ENCODE data around the gene FRMD4A.

The FRMD4A gene

GRCh38 chr10:13730956-13731355 is 599.8 kb downstream of the FRMD4A start:
- no CpG with 5 or more reads among the region's 7 CpGs for WGBS, 2 donors (ENCODE audit: extremely low coverage in 2 of 2, insufficient read length in 2 of 2, insufficient replicate concordance in 1 of 2)
- no peaks in the 10 kb centered on the region for H3K9me3 ChIP-seq (replicated peaks in 1 of 2; ENCODE audit: control insufficient read depth in 2 of 2, insufficient read depth in 1 of 2, low read depth in 1 of 2, low read length in 2 of 2)
- H4K8ac ChIP-seq (ENCODE audit: low read depth, low read length): no peak overlapping the region
- H2BK120ac ChIP-seq (ENCODE audit: low read depth, low read length): no peak overlapping the region
- no peak overlapping the region for H3K9ac ChIP-seq (ENCODE audit: low read depth, low read length, poor library complexity)
- H3K36me3 ChIP-seq (replicated peaks in 1 of 2; ENCODE audit: control insufficient read depth in 2 of 2, insufficient read depth in 2 of 2, low read length in 2 of 2): peaks cover 12 to 84% of the 10 kb centered on the region in 2 donors
- H3K4me1 ChIP-seq (ENCODE audit: control insufficient read depth in 2 of 2, insufficient read depth in 1 of 2, low read depth in 1 of 2, low read length in 2 of 2): peaks cover 4 to 8% of the 10 kb centered on the region in 2 donors
- H2BK12ac ChIP-seq (ENCODE audit: low read length): no peak overlapping the region
- no peaks in the 10 kb centered on the region for H3K79me1 ChIP-seq (ENCODE audit: low read depth, low read length)
- H3K27ac ChIP-seq (replicated peaks; ENCODE audit: low read length): no peak overlapping the region
- no peaks in the 10 kb centered on the region for H3K27me3 ChIP-seq (ENCODE audit: control insufficient read depth in 3 of 3, insufficient read depth in 3 of 3, low read depth in 1 of 3, low read length in 3 of 3)
- H3K18ac ChIP-seq (ENCODE audit: low read length): no peak overlapping the region
- H2BK5ac ChIP-seq (ENCODE audit: low read length): no peak overlapping the region
- DNase-seq (ENCODE audit: low spot score): no peak
- no peak overlapping the region for H2AFZ ChIP-seq (ENCODE audit: low read length)
- H3K4me2 ChIP-seq (ENCODE audit: insufficient read depth, low read length, poor library complexity, severe bottlenecking): no peak overlapping the region
- no peak overlapping the region for H4K91ac ChIP-seq (ENCODE audit: low read depth, low read length, poor library complexity)
- no peak overlapping the region for H2AK5ac ChIP-seq (ENCODE audit: low read depth, low read length)
- no peak overlapping the region for H2BK15ac ChIP-seq (ENCODE audit: low read length)
- H3K14ac ChIP-seq (ENCODE audit: low read length): no peak overlapping the region
- H3K4me3 ChIP-seq (ENCODE audit: low read length in 2 of 2): no peak overlapping the region
- H3K23ac ChIP-seq (ENCODE audit: low read depth, low read length, poor library complexity): no peak overlapping the region
- H3K4ac ChIP-seq (ENCODE audit: low read length): no peak overlapping the region

GRCh38 chr10:13730306-13730652 is 600.4 kb downstream of the FRMD4A start:
- H3K9ac ChIP-seq (ENCODE audit: low read depth, low read length, poor library complexity): no peak overlapping the region
- no peak overlapping the region for H2AK5ac ChIP-seq (ENCODE audit: low read depth, low read length)
- H3K79me1 ChIP-seq (ENCODE audit: low read depth, low read length): no peaks in the 10 kb centered on the region
- H3K4me1 ChIP-seq (ENCODE audit: control insufficient read depth in 2 of 2, insufficient read depth in 1 of 2, low read depth in 1 of 2, low read length in 2 of 2): peaks cover 4 to 8% of the 10 kb centered on the region in 2 donors
- no peak for DNase-seq (ENCODE audit: low spot score)
- no peak overlapping the region for H3K14ac ChIP-seq (ENCODE audit: low read length)
- H3K4ac ChIP-seq (ENCODE audit: low read length): no peak overlapping the region
- no peak overlapping the region for H2BK15ac ChIP-seq (ENCODE audit: low read length)
- H3K9me3 ChIP-seq (replicated peaks in 1 of 2; ENCODE audit: control insufficient read depth in 2 of 2, insufficient read depth in 1 of 2, low read depth in 1 of 2, low read length in 2 of 2): no peaks in the 10 kb centered on the region
- H4K8ac ChIP-seq (ENCODE audit: low read depth, low read length): no peak overlapping the region
- WGBS, 2 donors (ENCODE audit: extremely low coverage in 2 of 2, insufficient read length in 2 of 2, insufficient replicate concordance in 1 of 2): no CpG with 5 or more reads among the region's 10 CpGs
- H3K36me3 ChIP-seq (replicated peaks in 1 of 2; ENCODE audit: control insufficient read depth in 2 of 2, insufficient read depth in 2 of 2, low read length in 2 of 2): peaks cover 12 to 84% of the 10 kb centered on the region in 2 donors
- H4K91ac ChIP-seq (ENCODE audit: low read depth, low read length, poor library complexity): no peak overlapping the region
- H2BK120ac ChIP-seq (ENCODE audit: low read depth, low read length): no peak overlapping the region
- no peak overlapping the region for H3K18ac ChIP-seq (ENCODE audit: low read length)
- no peaks in the 10 kb centered on the region for H3K27me3 ChIP-seq (ENCODE audit: control insufficient read depth in 3 of 3, insufficient read depth in 3 of 3, low read depth in 1 of 3, low read length in 3 of 3)
- H3K23ac ChIP-seq (ENCODE audit: low read depth, low read length, poor library complexity): no peak overlapping the region
- no peak overlapping the region for H3K4me3 ChIP-seq (ENCODE audit: low read length in 2 of 2)
- H2BK5ac ChIP-seq (ENCODE audit: low read length): no peak overlapping the region
- H3K4me2 ChIP-seq (ENCODE audit: insufficient read depth, low read length, poor library complexity, severe bottlenecking): no peak overlapping the region
- H3K27ac ChIP-seq (replicated peaks; ENCODE audit: low read length): no peak overlapping the region
- no peak overlapping the region for H2BK12ac ChIP-seq (ENCODE audit: low read length)
- no peak overlapping the region for H2AFZ ChIP-seq (ENCODE audit: low read length)

GRCh38 chr10:13729586-13730305 is 601.0 kb downstream of the FRMD4A start:
- Histone ChIP-seq H3K27me3 (ENCODE audit: control insufficient read depth in 3 of 3, insufficient read depth in 3 of 3, low read depth in 1 of 3, low read length in 3 of 3) (no peaks in the 10 kb centered on the region), H3K9me3 (replicated peaks in 1 of 2; ENCODE audit: control insufficient read depth in 2 of 2, insufficient read depth in 1 of 2, low read depth in 1 of 2, low read length in 2 of 2) (no peaks in the 10 kb centered on the region), H2AK5ac (ENCODE audit: low read depth, low read length) (no peak overlapping the region), H3K23ac (ENCODE audit: low read depth, low read length, poor library complexity) (no peak overlapping the region), H3K4me1 (ENCODE audit: control insufficient read depth in 2 of 2, insufficient read depth in 1 of 2, low read depth in 1 of 2, low read length in 2 of 2) (peaks cover 4 to 8% of the 10 kb centered on the region in 2 donors), H4K91ac (ENCODE audit: low read depth, low read length, poor library complexity) (no peak overlapping the region), H3K4ac (ENCODE audit: low read length) (no peak overlapping the region), H3K36me3 (replicated peaks in 1 of 2; ENCODE audit: control insufficient read depth in 2 of 2, insufficient read depth in 2 of 2, low read length in 2 of 2) (peaks cover 12 to 86% of the 10 kb centered on the region in 2 donors), H3K14ac (ENCODE audit: low read length) (no peak overlapping the region), H3K27ac (replicated peaks; ENCODE audit: low read length) (no peak overlapping the region), H4K8ac (ENCODE audit: low read depth, low read length) (no peak overlapping the region), H3K4me3 (ENCODE audit: low read length in 2 of 2) (no peak overlapping the region), H3K79me1 (ENCODE audit: low read depth, low read length) (no peaks in the 10 kb centered on the region), H3K9ac (ENCODE audit: low read depth, low read length, poor library complexity) (no peak overlapping the region), H2BK5ac (ENCODE audit: low read length) (no peak overlapping the region), H2BK15ac (ENCODE audit: low read length) (no peak overlapping the region), H2BK12ac (ENCODE audit: low read length) (no peak overlapping the region), H2BK120ac (ENCODE audit: low read depth, low read length) (no peak overlapping the region), H3K4me2 (ENCODE audit: insufficient read depth, low read length, poor library complexity, severe bottlenecking) (no peak overlapping the region), H2AFZ (ENCODE audit: low read length) (no peak overlapping the region), H3K18ac (ENCODE audit: low read length) (no peak overlapping the region)
- no CpG with 5 or more reads among the region's 11 CpGs for WGBS, 2 donors (ENCODE audit: extremely low coverage in 2 of 2, insufficient read length in 2 of 2, insufficient replicate concordance in 1 of 2)
- DNase-seq (ENCODE audit: low spot score): no peak

DNA sequence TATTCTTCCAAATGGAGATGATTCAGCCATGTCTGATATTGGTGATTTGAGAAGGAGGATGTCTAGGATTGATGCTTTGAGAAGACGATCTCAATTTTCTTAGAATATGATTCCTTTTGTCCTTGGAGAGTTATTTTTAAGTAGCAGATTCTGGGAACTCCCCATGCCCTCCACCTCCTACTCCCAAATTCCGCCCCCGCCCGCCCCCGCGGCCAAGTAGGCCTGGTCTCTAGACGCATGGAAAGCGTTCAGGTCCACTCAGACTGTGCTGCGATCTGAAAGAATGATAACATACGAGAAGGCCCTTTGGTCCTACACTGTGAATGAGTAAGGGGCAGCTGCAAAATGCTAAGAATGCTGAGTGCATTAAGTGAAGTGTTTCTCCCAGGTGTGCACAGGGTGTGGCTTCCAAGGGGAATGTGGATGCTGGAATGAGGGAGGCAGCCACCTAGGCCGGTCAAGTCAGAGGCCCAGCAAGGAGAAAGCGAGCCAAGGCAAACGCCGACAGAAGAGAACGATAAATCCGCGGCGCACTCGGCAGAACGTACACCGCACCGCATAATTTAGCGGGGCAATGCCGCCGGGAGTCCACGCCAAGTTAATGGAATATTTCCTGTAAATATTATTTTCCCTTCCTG is 601.7 kb downstream of the FRMD4A start:
- H3K36me3 ChIP-seq (replicated peaks in 1 of 2; ENCODE audit: control insufficient read depth in 2 of 2, insufficient read depth in 2 of 2, low read length in 2 of 2): peaks cover 12 to 86% of the 10 kb centered on the region in 2 donors

More for the DNA sequence above, 601.7 kb downstream of the FRMD4A start:
- Histone ChIP-seq H2BK5ac (ENCODE audit: low read length) (no peak overlapping the region), H2BK120ac (ENCODE audit: low read depth, low read length) (no peak overlapping the region), H3K23ac (ENCODE audit: low read depth, low read length, poor library complexity) (no peak overlapping the region), H3K79me1 (ENCODE audit: low read depth, low read length) (no peaks in the 10 kb centered on the region), H2AK5ac (ENCODE audit: low read depth, low read length) (no peak overlapping the region), H3K14ac (ENCODE audit: low read length) (no peak overlapping the region), H2BK12ac (ENCODE audit: low read length) (no peak overlapping the region), H4K91ac (ENCODE audit: low read depth, low read length, poor library complexity) (no peak overlapping the region), H3K4me2 (ENCODE audit: insufficient read depth, low read length, poor library complexity, severe bottlenecking) (no peak overlapping the region), H4K8ac (ENCODE audit: low read depth, low read length) (no peak overlapping the region), H3K18ac (ENCODE audit: low read length) (no peak overlapping the region), H3K9ac (ENCODE audit: low read depth, low read length, poor library complexity) (no peak overlapping the region), H2AFZ (ENCODE audit: low read length) (no peak overlapping the region), H3K27me3 (ENCODE audit: control insufficient read depth in 3 of 3, insufficient read depth in 3 of 3, low read depth in 1 of 3, low read length in 3 of 3) (no peaks in the 10 kb centered on the region), H3K27ac (replicated peaks; ENCODE audit: low read length) (no peak overlapping the region), H2BK15ac (ENCODE audit: low read length) (no peak overlapping the region), H3K4ac (ENCODE audit: low read length) (no peak overlapping the region), H3K9me3 (replicated peaks in 1 of 2; ENCODE audit: control insufficient read depth in 2 of 2, insufficient read depth in 1 of 2, low read depth in 1 of 2, low read length in 2 of 2) (no peaks in the 10 kb centered on the region), H3K4me3 (ENCODE audit: low read length in 2 of 2) (no peak overlapping the region), H3K4me1 (ENCODE audit: control insufficient read depth in 2 of 2, insufficient read depth in 1 of 2, low read depth in 1 of 2, low read length in 2 of 2) (peaks cover 4 to 6% of the 10 kb centered on the region in 2 donors)
- no CpG with 5 or more reads among the region's 26 CpGs for WGBS, 2 donors (ENCODE audit: extremely low coverage in 2 of 2, insufficient read length in 2 of 2, insufficient replicate concordance in 1 of 2)
- no peak for DNase-seq (ENCODE audit: low spot score)

All from neuronal stem cell (in vitro differentiated cells).